OCI-LY1 (cell line): ENCODE data around the gene LEP.

ENCODE experiments used
- H2AFZ ChIP-seq: fragments of 200-600 bp; sonication (generic), shearing (Covaris generic); 2 replicates; pipeline ENCODE4 v1.6.0; 2014; ENCODE audit warnings: antibody characterized with exemption, mild to moderate bottlenecking, low read length
- H3F3A ChIP-seq: fragments of 200-600 bp; sonication (generic), shearing (Covaris generic); 2 replicates; pipeline ENCODE4 v1.6.0; 2014; ENCODE audit warnings: mild to moderate bottlenecking, antibody characterized with exemption, low read length, moderate library complexity; ENCODE audit not compliant: insufficient read depth
- H3K27ac ChIP-seq: fragments of 200-600 bp; sonication (generic); 2 replicates; pipeline ENCODE4 v1.5.1; 2014; ENCODE audit warnings: low read length, mixed run types, mild to moderate bottlenecking, low read depth; ENCODE audit not compliant: poor library complexity, severe bottlenecking
- H3K27me3 ChIP-seq: fragments of 200-600 bp; sonication (generic); 2 replicates; pipeline ENCODE4 v1.6.0; 2014; ENCODE audit warnings: antibody characterized with exemption, mild to moderate bottlenecking, low read length, moderate library complexity; ENCODE audit not compliant: insufficient read depth
- H3K36me3 ChIP-seq: fragments of 200-600 bp; sonication (generic); 2 replicates; pipeline ENCODE4 v1.6.1; 2014; ENCODE audit warnings: mild to moderate bottlenecking, antibody characterized with exemption, low read length, moderate library complexity, mixed read lengths; ENCODE audit not compliant: insufficient read depth
- H3K4me1 ChIP-seq: fragments of 200-600 bp; sonication (generic); 2 replicates; pipeline ENCODE4 v1.5.1; 2014; ENCODE audit warnings: mild to moderate bottlenecking, low read length, moderate library complexity; ENCODE audit not compliant: insufficient read depth, severe bottlenecking
- H3K4me2 ChIP-seq: fragments of 200-600 bp; sonication (generic), shearing (Covaris generic); 2 replicates; pipeline ENCODE4 v1.6.1; 2014; ENCODE audit warnings: low read length
- H3K4me3 ChIP-seq: fragments of 200-600 bp; sonication (generic); 2 replicates; pipeline ENCODE4 v1.5.1; 2014; ENCODE audit warnings: low read length, low read depth, mild to moderate bottlenecking, mixed read lengths; ENCODE audit not compliant: poor library complexity, severe bottlenecking
- H3K79me2 ChIP-seq: fragments of 200-600 bp; shearing (Covaris generic); 2 replicates; pipeline ENCODE4 v1.6.1; 2016; ENCODE audit warnings: mixed run types, low read length, mixed read lengths; ENCODE audit not compliant: insufficient read depth
- H3K9ac ChIP-seq: fragments of 200-600 bp; sonication (generic), shearing (Covaris generic); 2 replicates; pipeline ENCODE4 v1.6.1; 2014; ENCODE audit warnings: mild to moderate bottlenecking, low read length, mixed read lengths
- H3K9me2 ChIP-seq: fragments of 200-600 bp; sonication (generic), shearing (Covaris generic); 2 replicates; pipeline ENCODE4 v1.6.1; 2014; ENCODE audit warnings: low read depth, mild to moderate bottlenecking, low read length, mixed read lengths
- H3K9me3 ChIP-seq: fragments of 200-600 bp; shearing (Covaris generic); 2 replicates; pipeline ENCODE4 v1.6.1; 2014; ENCODE audit warnings: low read length, mixed read lengths
- H4K20me1 ChIP-seq: fragments of 200-600 bp; sonication (generic), shearing (Covaris generic); 2 replicates; pipeline ENCODE4 v1.6.0; 2016; ENCODE audit warnings: mild to moderate bottlenecking, low read length; ENCODE audit not compliant: insufficient read depth
- EZH2 ChIP-seq: fragments of 200-600 bp; sonication (generic), shearing (Covaris generic); IDR thresholded peaks from 2 replicates; pipeline ENCODE4 v1.8.0; 2017; ENCODE audit warnings: borderline replicate concordance, mixed run types, mild to moderate bottlenecking, antibody characterized with exemption, low read length, moderate library complexity, mixed read lengths
- TF ChIP-seq, protein P1 (sequence below): fragments of 200-600 bp; sonication (generic), shearing (Covaris generic); IDR thresholded peaks from 2 replicates; pipeline ENCODE4 v1.5.1; 2017; ENCODE audit warnings: mild to moderate bottlenecking, antibody characterized with exemption, low read length, moderate library complexity, mixed read lengths

LEP gene

GRCh38 chr7:128231677-128232076 is 9.4 kb upstream of the LEP start:
- H3K4me2 ChIP-seq = no peak overlapping the region
- H3K9me3 ChIP-seq = no peaks in the 10 kb centered on the region
- no peak overlapping the region for H3K4me3 ChIP-seq
- no peak overlapping the region for H3K9ac ChIP-seq
- H3K9me2 ChIP-seq = no peaks in the 10 kb centered on the region
- peaks cover 6% of the 10 kb centered on the region for H3K27me3 ChIP-seq
- H3K4me1 ChIP-seq = peaks cover 2% of the 10 kb centered on the region
- no peaks in the 10 kb centered on the region for H3K36me3 ChIP-seq
- H2AFZ ChIP-seq = no peak overlapping the region
- TF ChIP-seq, protein P1, sequence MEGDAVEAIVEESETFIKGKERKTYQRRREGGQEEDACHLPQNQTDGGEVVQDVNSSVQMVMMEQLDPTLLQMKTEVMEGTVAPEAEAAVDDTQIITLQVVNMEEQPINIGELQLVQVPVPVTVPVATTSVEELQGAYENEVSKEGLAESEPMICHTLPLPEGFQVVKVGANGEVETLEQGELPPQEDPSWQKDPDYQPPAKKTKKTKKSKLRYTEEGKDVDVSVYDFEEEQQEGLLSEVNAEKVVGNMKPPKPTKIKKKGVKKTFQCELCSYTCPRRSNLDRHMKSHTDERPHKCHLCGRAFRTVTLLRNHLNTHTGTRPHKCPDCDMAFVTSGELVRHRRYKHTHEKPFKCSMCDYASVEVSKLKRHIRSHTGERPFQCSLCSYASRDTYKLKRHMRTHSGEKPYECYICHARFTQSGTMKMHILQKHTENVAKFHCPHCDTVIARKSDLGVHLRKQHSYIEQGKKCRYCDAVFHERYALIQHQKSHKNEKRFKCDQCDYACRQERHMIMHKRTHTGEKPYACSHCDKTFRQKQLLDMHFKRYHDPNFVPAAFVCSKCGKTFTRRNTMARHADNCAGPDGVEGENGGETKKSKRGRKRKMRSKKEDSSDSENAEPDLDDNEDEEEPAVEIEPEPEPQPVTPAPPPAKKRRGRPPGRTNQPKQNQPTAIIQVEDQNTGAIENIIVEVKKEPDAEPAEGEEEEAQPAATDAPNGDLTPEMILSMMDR = no peak
- no peak for TF ChIP-seq EZH2
- no peaks in the 10 kb centered on the region for H3K79me2 ChIP-seq
- no peaks in the 10 kb centered on the region for H3F3A ChIP-seq
- no peak overlapping the region for H3K27ac ChIP-seq
- no peaks in the 10 kb centered on the region for H4K20me1 ChIP-seq

DNA sequence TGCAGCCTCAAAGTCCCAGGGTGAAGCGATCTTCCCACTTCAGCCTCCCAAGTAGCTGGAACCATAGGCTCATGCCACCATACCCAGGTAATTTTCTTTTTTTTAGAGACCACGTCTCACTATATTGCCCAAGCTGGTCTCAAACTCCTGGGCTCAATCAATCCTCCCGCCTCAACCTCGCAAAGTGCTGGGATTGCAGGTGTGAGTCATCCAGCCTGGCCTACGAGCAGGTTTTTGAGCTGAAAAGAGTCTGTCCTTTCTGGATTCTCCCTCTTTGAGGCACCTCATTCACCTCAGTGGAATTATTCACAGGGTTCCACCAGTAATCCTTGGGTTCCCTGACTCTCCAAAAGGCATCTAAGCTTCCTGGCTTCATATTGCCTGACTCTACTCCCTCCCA is 7.6 kb upstream of the LEP start:
- no peaks in the 10 kb centered on the region for H4K20me1 ChIP-seq
- H3K4me1 ChIP-seq = peaks cover 13% of the 10 kb centered on the region
- peaks cover 5% of the 10 kb centered on the region; the same call in 1 of the 2 replicates for H3K36me3 ChIP-seq
- no peak overlapping the region for H3K4me2 ChIP-seq
- no peak for TF ChIP-seq EZH2
- TF ChIP-seq, protein P1 = no peak
- no peak overlapping the region for H3K27ac ChIP-seq
- no peaks in the 10 kb centered on the region for H3F3A ChIP-seq
- H3K9me3 ChIP-seq = peaks cover 6% of the 10 kb centered on the region
- no peaks in the 10 kb centered on the region for H3K79me2 ChIP-seq
- H3K4me3 ChIP-seq = no peak overlapping the region
- H3K9ac ChIP-seq = no peak overlapping the region
- no peaks in the 10 kb centered on the region for H3K9me2 ChIP-seq
- no peak overlapping the region for H2AFZ ChIP-seq
- peaks cover 6% of the 10 kb centered on the region for H3K27me3 ChIP-seq

DNA sequence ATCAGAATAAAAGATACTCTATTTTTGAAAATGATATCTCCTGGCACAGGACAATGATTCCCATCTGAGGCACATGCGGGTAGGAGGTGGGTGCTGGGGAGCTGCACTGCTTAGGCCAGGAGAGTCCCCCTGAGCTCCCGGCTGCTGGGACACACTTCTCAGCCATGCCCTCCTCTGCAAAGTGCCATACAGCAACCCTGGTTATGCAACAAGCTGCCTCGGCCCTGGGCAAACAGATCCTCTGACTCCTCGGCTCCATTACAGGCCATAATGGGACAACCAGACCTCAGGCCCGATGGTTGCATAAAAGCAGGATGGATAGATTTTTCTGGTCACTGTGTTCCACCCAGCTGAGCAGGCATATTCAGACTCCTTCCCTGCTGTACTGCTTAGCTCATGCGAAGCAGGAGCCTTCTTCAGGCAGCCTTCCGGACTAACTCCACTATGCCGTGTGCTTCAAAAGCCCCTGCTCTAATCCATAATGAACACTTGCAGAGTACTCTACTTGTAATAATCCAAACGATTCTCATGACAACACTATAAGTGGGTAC is 6.5 kb upstream of the LEP start:
- Histone ChIP-seq H3K9me3 (peaks cover 6% of the 10 kb centered on the region), H3K27me3 (peaks cover 2% of the 10 kb centered on the region), H3K79me2 (no peaks in the 10 kb centered on the region), H3K4me3 (no peak overlapping the region), H3K4me2 (no peak overlapping the region), H3K27ac (no peak overlapping the region), H4K20me1 (no peaks in the 10 kb centered on the region), H3K36me3 (peaks cover 5% of the 10 kb centered on the region; the same call in 1 of the 2 replicates), H3K4me1 (peaks cover 13% of the 10 kb centered on the region), H3K9ac (no peak overlapping the region), H3F3A (no peaks in the 10 kb centered on the region), H2AFZ (no peak overlapping the region), H3K9me2 (no peaks in the 10 kb centered on the region)
- TF ChIP-seq, protein P1 = no peak
- TF ChIP-seq EZH2 = no peak
